K562 (cell line): Measurements from ENCODE around the gene NDUFB10. TPM values are rescaled to one million over a fixed set of nuclear protein-coding genes. Genes with fewer than 3 reads are reported as not detected.

Experiments used
- ARID2 ChIP-seq: fragments of 450-650 bp; IDR thresholded peaks from 2 replicates; pipeline ENCODE4 v1.6.1; 2017; ENCODE audit warnings: antibody characterized with exemption, mild to moderate bottlenecking
- CBFA2T2 ChIP-seq: fragments of 450-650 bp; conservative IDR thresholded peaks from 2 replicates; pipeline ENCODE4 v1.6.1; 2017; ENCODE audit warnings: mild to moderate bottlenecking
- CREB3 ChIP-seq: fragments of 450-650 bp; conservative IDR thresholded peaks from 2 replicates; pipeline ENCODE4 v1.6.1; 2016; ENCODE audit warnings: missing genetic modification characterization, low read depth, mild to moderate bottlenecking, missing compliant biosample characterization, moderate library complexity
- CREM ChIP-seq: IDR thresholded peaks from 2 replicates; pipeline ENCODE4 v1.6.1; 2014; ENCODE audit warnings: antibody characterized with exemption, low read depth
- FOSL1 ChIP-seq: fragments of 200-800 bp; sonication (Bioruptor generic); conservative IDR thresholded peaks from 2 replicates; pipeline ENCODE4 v1.6.1; 2016; ENCODE audit warnings: missing genetic modification characterization, missing compliant biosample characterization
- FOXA3 ChIP-seq, 2 experiments: fragments of 450-650 bp in 1 of 2; sonication (generic) in 1 of 2; formaldehyde crosslinking; IDR thresholded peaks in 1 of 2; conservative IDR thresholded peaks in 1 of 2; 2 replicates each; pipeline versions ENCODE4 v1.4.0 to v1.8.0; 2020 to 2022; ENCODE audit warnings: mild to moderate bottlenecking in 2 of 2, missing genetic modification reagents in 1 of 2
- FOXJ2 ChIP-seq: fragments of 200-800 bp; sonication (Bioruptor generic); IDR thresholded peaks from 2 replicates; pipeline ENCODE4 v1.6.1; 2016; ENCODE audit warnings: missing genetic modification characterization, missing compliant biosample characterization
- GTF3C2 ChIP-seq: IDR thresholded peaks from 3 replicates; pipeline ENCODE4 v1.6.1; 2011; ENCODE audit warnings: borderline replicate concordance, mild to moderate bottlenecking, moderate library complexity; ENCODE audit not compliant: insufficient read length; ENCODE audit errors: extremely low read depth
- MITF ChIP-seq: IDR thresholded peaks from 2 replicates; pipeline ENCODE4 v1.6.1; 2014; ENCODE audit warnings: antibody characterized with exemption
- NR2C2 ChIP-seq, 2 experiments: fragments of 200-800 bp in 1 of 2; sonication (Bioruptor generic) in 1 of 2; sonication (generic) in 1 of 2; formaldehyde crosslinking in 1 of 2; IDR thresholded peaks; 2 replicates each; pipeline versions ENCODE4 v1.6.1 to v1.8.0; 2016 to 2022; ENCODE audit warnings: mild to moderate bottlenecking in 1 of 2, missing compliant biosample characterization in 1 of 2, missing genetic modification characterization in 1 of 2, missing genetic modification reagents in 1 of 2
- PML ChIP-seq: IDR thresholded peaks from 2 replicates; pipeline ENCODE4 v1.6.1; 2012; ENCODE audit warnings: low read length, inconsistent platforms
- RFX1 ChIP-seq: fragments of 450-650 bp; IDR thresholded peaks from 2 replicates; pipeline ENCODE4 v1.6.1; 2016; ENCODE audit warnings: mild to moderate bottlenecking, moderate library complexity
- RUNX1 ChIP-seq: sonication (generic); IDR thresholded peaks from 2 replicates; pipeline ENCODE4 v1.6.1; 2016; ENCODE audit warnings: antibody characterized with exemption, low read depth
- SMAD4 ChIP-seq: fragments of 250-450 bp; sonication (Bioruptor Pico); conservative IDR thresholded peaks from 2 replicates; pipeline ENCODE4 v1.8.0; 2021; ENCODE audit warnings: inconsistent platforms, mild to moderate bottlenecking, moderate library complexity
- TAF15 ChIP-seq: fragments of 200-400 bp; formaldehyde crosslinking; IDR thresholded peaks from 2 replicates; pipeline ENCODE4 v1.6.1; 2017; ENCODE audit warnings: mild to moderate bottlenecking, low read depth, low read length, moderate library complexity
- ZMIZ1 ChIP-seq, 2 experiments: fragments of 150-350 bp in 1 of 2; IDR thresholded peaks; 2 replicates each; pipeline ENCODE4 v1.6.1; 2012 to 2016; ENCODE audit warnings: low read depth in 2 of 2, low read length in 2 of 2, mild to moderate bottlenecking in 1 of 2, moderate library complexity in 1 of 2
- ZNF282 ChIP-seq: sonication (generic); formaldehyde crosslinking; IDR thresholded peaks from 2 replicates; pipeline ENCODE4 v1.8.1; 2023; ENCODE audit warnings: missing genetic modification reagents
- polyA plus RNA-seq, 8 experiments: library from polyadenylated mRNA; depleted of rRNA in 4 of 8; stranded (reverse) in 5 of 8; unstranded in 3 of 8; fragments of >200 nt; fragmentation: Nextera tagmentation in 2 of 8; fragmentation: Illumina TruSeq in 1 of 8; extraction: Ambion mirVana in 2 of 8; extraction: Trizol in 1 of 8; gene quantifications; 2 replicates each; pipeline versions ENCODE4 v1.2.1 to v1.2.3, GENCODE V29; 2011 to 2014; ENCODE audit warnings: inconsistent platforms in 1 of 8, missing spikeins in 1 of 8
- total RNA-seq, 7 experiments: library from RNA; depleted of rRNA in 6 of 7; stranded (reverse); fragments of >200 nt in 6 of 7; fragmentation: Illumina TruSeq in 2 of 7; extraction: Trizol in 2 of 7; gene quantifications; 2 replicates each; pipeline versions ENCODE4 v1.2.1 to v1.2.3, GENCODE V29; 2011 to 2021; ENCODE audit warnings: low replicate concordance in 1 of 7

Gene NDUFB10
- total and polyA plus RNA-seq, 9 of the 15 experiments (the other 6 are each of a cell fraction or from before 2014, with no cell fraction given): 69.3 to 527 (median 161) TPM

- TF ChIP-seq ARID2: no peak
- TF ChIP-seq CREB3 (tag): no peak
- TF ChIP-seq CBFA2T2: no peak
- TF ChIP-seq MITF: peak; percentile 39; the same call in 1 of the 2 replicates
- no peak for TF ChIP-seq CREM
- no peak for TF ChIP-seq RFX1
- TF ChIP-seq NR2C2 (CRISPR knock-in tag; IDR thresholded peaks at IDR 0.05): no peak
- peak; percentile 96 for TF ChIP-seq NR2C2 (tag; IDR thresholded peaks at IDR 0.05)
- TF ChIP-seq PML: 0 out of 2 replicates have a peak, but pooled peaks have one; percentile 3
- TF ChIP-seq FOXJ2 (tag): 0 out of 2 replicates have a peak, but pooled peaks have one; percentile 4
- 0 out of 2 replicates have a peak, but pooled peaks have one; percentile 1 for TF ChIP-seq FOSL1 (tag)
- no peak for TF ChIP-seq GTF3C2
- TF ChIP-seq SMAD4: no peak
- no peak for TF ChIP-seq ZMIZ1 (IDR thresholded peaks at IDR 0.05; ENCODE audit: low read depth in 2 of 2, low read length in 2 of 2)
- TF ChIP-seq ZNF282 (CRISPR knock-in tag): no peak
- TF ChIP-seq TAF15: no peak
- no peak for TF ChIP-seq FOXA3 (CRISPR knock-in tag; conservative IDR thresholded peaks at IDR 0.05 in 1 of 2, IDR thresholded peaks at IDR 0.05 in 1 of 2)
- TF ChIP-seq RUNX1: peak; percentile 3; the same call in 1 of the 2 replicates
These were observed 25.2 kb downstream of the NDUFB10 start (continued) for GRCh38 chr16:1984347-1985225.
